Measurements from ENCODE around the gene ZNF234.

- no peak for TF ChIP-seq CTCF (IDR thresholded peaks at IDR 0.05)
- TF ChIP-seq SIN3A (IDR thresholded peaks at IDR 0.05; ENCODE audit: borderline replicate concordance, insufficient read depth, low read depth, low read length) = no peak
These were observed 9.4 kb upstream of the ZNF234 start for GRCh38 chr19:44131955-44132354.

Measured in Panc1 (cell line).